ENCODE results near the gene C17orf100. TPM values are rescaled to one million over a fixed set of nuclear protein-coding genes. Genes with fewer than 3 reads are reported as not detected.

C17orf100 gene
- total RNA-seq, 1 experiment from 2014 or later, result 3.1 TPM

GRCh38 chr17:6608321-6608720 is 43.2 kb upstream of the C17orf100 start:
- CTCF ChIA-PET, result interaction anchor here (0.6 kb wide), 1 partner anchor 53 kb away, joined by 3 read pairs; no protein-coding TSS in a partner anchor
- Mint-ChIP-seq H3K9me3 (ENCODE audit: low read depth, unreplicated experiment) (no peaks in the 10 kb centered on the region), H3K27ac (ENCODE audit: unreplicated experiment) (no peak overlapping the region), H3K4me1 (ENCODE audit: low read depth, unreplicated experiment) (peaks cover 8% of the 10 kb centered on the region), H3K4me3 (ENCODE audit: low read depth, unreplicated experiment) (no peak overlapping the region), H3K27me3 (ENCODE audit: unreplicated experiment) (no peaks in the 10 kb centered on the region), H3K36me3 (ENCODE audit: insufficient read depth, unreplicated experiment) (no peaks in the 10 kb centered on the region)
- TF ChIP-seq, protein P1, sequence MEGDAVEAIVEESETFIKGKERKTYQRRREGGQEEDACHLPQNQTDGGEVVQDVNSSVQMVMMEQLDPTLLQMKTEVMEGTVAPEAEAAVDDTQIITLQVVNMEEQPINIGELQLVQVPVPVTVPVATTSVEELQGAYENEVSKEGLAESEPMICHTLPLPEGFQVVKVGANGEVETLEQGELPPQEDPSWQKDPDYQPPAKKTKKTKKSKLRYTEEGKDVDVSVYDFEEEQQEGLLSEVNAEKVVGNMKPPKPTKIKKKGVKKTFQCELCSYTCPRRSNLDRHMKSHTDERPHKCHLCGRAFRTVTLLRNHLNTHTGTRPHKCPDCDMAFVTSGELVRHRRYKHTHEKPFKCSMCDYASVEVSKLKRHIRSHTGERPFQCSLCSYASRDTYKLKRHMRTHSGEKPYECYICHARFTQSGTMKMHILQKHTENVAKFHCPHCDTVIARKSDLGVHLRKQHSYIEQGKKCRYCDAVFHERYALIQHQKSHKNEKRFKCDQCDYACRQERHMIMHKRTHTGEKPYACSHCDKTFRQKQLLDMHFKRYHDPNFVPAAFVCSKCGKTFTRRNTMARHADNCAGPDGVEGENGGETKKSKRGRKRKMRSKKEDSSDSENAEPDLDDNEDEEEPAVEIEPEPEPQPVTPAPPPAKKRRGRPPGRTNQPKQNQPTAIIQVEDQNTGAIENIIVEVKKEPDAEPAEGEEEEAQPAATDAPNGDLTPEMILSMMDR (IDR thresholded peaks at IDR 0.05; ENCODE audit: unreplicated experiment), result no peak
- no TSS peak for BruUV-seq (replicated peaks)
- DNase-seq, result peak; percentile 3
- intact Hi-C loops (cut with micrococcal nuclease; ENCODE audit: unreplicated experiment), result no loop called here

DNA sequence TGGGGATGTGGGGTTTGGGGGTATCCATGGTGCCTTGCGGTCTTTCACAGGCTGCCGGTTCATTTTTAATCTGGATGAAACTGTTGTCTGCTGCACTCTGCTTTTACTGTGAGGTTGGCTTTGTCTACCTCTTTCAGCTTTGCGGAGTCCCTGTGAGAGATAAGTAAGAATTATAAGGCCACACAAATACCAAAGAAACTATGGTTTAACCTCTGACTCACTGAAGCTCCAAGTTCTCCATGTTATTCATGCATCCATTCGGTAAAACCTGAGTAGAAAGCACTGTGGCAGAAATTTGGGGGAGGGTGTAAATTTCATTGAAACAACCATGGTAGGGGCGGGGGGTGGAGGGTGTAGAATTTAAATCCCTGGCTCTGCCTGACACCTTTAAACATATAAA is 41.6 kb upstream of the C17orf100 start:
- no peak for DNase-seq
- peaks cover 8% of the 10 kb centered on the region for H3K4me1 Mint-ChIP-seq (ENCODE audit: low read depth, unreplicated experiment)
- intact Hi-C loops (cut with micrococcal nuclease; ENCODE audit: unreplicated experiment), result no loop called here
- H3K4me3 Mint-ChIP-seq (ENCODE audit: low read depth, unreplicated experiment), result no peak overlapping the region
- no peaks in the 10 kb centered on the region for H3K27me3 Mint-ChIP-seq (ENCODE audit: unreplicated experiment)
- TF ChIP-seq, protein P1 (IDR thresholded peaks at IDR 0.05; ENCODE audit: unreplicated experiment), result no peak
- H3K27ac Mint-ChIP-seq (ENCODE audit: unreplicated experiment), result no peak overlapping the region
- CTCF ChIA-PET, result no interaction called here
- no TSS peak for BruUV-seq (replicated peaks)
- H3K9me3 Mint-ChIP-seq (ENCODE audit: low read depth, unreplicated experiment), result no peaks in the 10 kb centered on the region
- H3K36me3 Mint-ChIP-seq (ENCODE audit: insufficient read depth, unreplicated experiment), result no peaks in the 10 kb centered on the region

DNA sequence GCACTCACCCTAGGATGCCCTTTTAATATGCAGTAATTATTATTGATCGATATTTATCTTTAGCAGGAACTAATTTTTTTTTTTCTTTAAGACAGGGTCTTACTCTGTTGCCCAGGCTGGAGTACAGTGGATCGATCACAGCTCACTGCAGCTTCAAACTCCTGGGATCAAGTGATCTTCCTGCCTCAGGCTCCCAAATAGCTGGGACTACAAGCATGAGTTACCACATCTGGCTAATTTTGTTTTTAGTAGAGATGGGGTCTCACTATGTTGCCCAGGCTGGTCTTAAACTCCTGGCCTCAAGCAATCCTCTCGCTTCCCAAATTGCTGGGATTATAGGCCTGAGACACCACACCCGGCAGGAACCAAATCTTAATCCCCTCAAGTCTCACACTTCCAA is 40.3 kb upstream of the C17orf100 start:
- Mint-ChIP-seq H3K27me3 (ENCODE audit: unreplicated experiment) (no peaks in the 10 kb centered on the region), H3K4me1 (ENCODE audit: low read depth, unreplicated experiment) (peaks cover 8% of the 10 kb centered on the region), H3K36me3 (ENCODE audit: insufficient read depth, unreplicated experiment) (no peaks in the 10 kb centered on the region), H3K4me3 (ENCODE audit: low read depth, unreplicated experiment) (no peak overlapping the region), H3K27ac (ENCODE audit: unreplicated experiment) (no peak overlapping the region), H3K9me3 (ENCODE audit: low read depth, unreplicated experiment) (no peaks in the 10 kb centered on the region)
- CTCF ChIA-PET, result no interaction called here
- no TSS peak for BruUV-seq (replicated peaks)
- intact Hi-C loops (cut with micrococcal nuclease; ENCODE audit: unreplicated experiment), result no loop called here
- DNase-seq, result no peak
- TF ChIP-seq, protein P1 (IDR thresholded peaks at IDR 0.05; ENCODE audit: unreplicated experiment), result no peak

GRCh38 chr17:6623941-6624340 is 27.6 kb upstream of the C17orf100 start:
- CTCF ChIA-PET, result no interaction called here
- no peaks in the 10 kb centered on the region for H3K4me1 Mint-ChIP-seq (ENCODE audit: low read depth, unreplicated experiment)
- H3K27me3 Mint-ChIP-seq (ENCODE audit: unreplicated experiment), result no peaks in the 10 kb centered on the region
- no peaks in the 10 kb centered on the region for H3K9me3 Mint-ChIP-seq (ENCODE audit: low read depth, unreplicated experiment)
- H3K4me3 Mint-ChIP-seq (ENCODE audit: low read depth, unreplicated experiment), result no peak overlapping the region
- peaks cover 2% of the 10 kb centered on the region for H3K36me3 Mint-ChIP-seq (ENCODE audit: insufficient read depth, unreplicated experiment)
- intact Hi-C loops (cut with micrococcal nuclease; ENCODE audit: unreplicated experiment), result no loop called here
- TF ChIP-seq, protein P1 (IDR thresholded peaks at IDR 0.05; ENCODE audit: unreplicated experiment), result no peak
- no peak for DNase-seq
- H3K27ac Mint-ChIP-seq (ENCODE audit: unreplicated experiment), result no peak overlapping the region
- no TSS peak for BruUV-seq (replicated peaks)
